ENCODE results near the gene ETFA.

- TF ChIP-seq ZNF23 (tag by site-specific recombination; IDR thresholded peaks at IDR 0.05; ENCODE audit: borderline replicate concordance) (no peak), ZSCAN30 (tag by site-specific recombination; IDR thresholded peaks at IDR 0.05) (no peak), ZFP37 (tag by site-specific recombination; IDR thresholded peaks at IDR 0.05) (no peak), REST (tag by site-specific recombination; IDR thresholded peaks at IDR 0.05) (no peak), GLI2 (tag by site-specific recombination; IDR thresholded peaks at IDR 0.05; ENCODE audit: borderline replicate concordance, low read depth) (no peak), HOXA7 (CRISPR knock-in tag; IDR thresholded peaks at IDR 0.05; ENCODE audit: borderline replicate concordance) (no peak), KLF16 (tag by site-specific recombination; IDR thresholded peaks at IDR 0.05) (no peak), ATF2 (tag by site-specific recombination; IDR thresholded peaks at IDR 0.05; ENCODE audit: low read depth) (no peak)
- TF ChIP-seq, protein P1, sequence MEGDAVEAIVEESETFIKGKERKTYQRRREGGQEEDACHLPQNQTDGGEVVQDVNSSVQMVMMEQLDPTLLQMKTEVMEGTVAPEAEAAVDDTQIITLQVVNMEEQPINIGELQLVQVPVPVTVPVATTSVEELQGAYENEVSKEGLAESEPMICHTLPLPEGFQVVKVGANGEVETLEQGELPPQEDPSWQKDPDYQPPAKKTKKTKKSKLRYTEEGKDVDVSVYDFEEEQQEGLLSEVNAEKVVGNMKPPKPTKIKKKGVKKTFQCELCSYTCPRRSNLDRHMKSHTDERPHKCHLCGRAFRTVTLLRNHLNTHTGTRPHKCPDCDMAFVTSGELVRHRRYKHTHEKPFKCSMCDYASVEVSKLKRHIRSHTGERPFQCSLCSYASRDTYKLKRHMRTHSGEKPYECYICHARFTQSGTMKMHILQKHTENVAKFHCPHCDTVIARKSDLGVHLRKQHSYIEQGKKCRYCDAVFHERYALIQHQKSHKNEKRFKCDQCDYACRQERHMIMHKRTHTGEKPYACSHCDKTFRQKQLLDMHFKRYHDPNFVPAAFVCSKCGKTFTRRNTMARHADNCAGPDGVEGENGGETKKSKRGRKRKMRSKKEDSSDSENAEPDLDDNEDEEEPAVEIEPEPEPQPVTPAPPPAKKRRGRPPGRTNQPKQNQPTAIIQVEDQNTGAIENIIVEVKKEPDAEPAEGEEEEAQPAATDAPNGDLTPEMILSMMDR (tag by site-specific recombination; IDR thresholded peaks at IDR 0.05) = no peak
- TF ChIP-seq, protein P2, sequence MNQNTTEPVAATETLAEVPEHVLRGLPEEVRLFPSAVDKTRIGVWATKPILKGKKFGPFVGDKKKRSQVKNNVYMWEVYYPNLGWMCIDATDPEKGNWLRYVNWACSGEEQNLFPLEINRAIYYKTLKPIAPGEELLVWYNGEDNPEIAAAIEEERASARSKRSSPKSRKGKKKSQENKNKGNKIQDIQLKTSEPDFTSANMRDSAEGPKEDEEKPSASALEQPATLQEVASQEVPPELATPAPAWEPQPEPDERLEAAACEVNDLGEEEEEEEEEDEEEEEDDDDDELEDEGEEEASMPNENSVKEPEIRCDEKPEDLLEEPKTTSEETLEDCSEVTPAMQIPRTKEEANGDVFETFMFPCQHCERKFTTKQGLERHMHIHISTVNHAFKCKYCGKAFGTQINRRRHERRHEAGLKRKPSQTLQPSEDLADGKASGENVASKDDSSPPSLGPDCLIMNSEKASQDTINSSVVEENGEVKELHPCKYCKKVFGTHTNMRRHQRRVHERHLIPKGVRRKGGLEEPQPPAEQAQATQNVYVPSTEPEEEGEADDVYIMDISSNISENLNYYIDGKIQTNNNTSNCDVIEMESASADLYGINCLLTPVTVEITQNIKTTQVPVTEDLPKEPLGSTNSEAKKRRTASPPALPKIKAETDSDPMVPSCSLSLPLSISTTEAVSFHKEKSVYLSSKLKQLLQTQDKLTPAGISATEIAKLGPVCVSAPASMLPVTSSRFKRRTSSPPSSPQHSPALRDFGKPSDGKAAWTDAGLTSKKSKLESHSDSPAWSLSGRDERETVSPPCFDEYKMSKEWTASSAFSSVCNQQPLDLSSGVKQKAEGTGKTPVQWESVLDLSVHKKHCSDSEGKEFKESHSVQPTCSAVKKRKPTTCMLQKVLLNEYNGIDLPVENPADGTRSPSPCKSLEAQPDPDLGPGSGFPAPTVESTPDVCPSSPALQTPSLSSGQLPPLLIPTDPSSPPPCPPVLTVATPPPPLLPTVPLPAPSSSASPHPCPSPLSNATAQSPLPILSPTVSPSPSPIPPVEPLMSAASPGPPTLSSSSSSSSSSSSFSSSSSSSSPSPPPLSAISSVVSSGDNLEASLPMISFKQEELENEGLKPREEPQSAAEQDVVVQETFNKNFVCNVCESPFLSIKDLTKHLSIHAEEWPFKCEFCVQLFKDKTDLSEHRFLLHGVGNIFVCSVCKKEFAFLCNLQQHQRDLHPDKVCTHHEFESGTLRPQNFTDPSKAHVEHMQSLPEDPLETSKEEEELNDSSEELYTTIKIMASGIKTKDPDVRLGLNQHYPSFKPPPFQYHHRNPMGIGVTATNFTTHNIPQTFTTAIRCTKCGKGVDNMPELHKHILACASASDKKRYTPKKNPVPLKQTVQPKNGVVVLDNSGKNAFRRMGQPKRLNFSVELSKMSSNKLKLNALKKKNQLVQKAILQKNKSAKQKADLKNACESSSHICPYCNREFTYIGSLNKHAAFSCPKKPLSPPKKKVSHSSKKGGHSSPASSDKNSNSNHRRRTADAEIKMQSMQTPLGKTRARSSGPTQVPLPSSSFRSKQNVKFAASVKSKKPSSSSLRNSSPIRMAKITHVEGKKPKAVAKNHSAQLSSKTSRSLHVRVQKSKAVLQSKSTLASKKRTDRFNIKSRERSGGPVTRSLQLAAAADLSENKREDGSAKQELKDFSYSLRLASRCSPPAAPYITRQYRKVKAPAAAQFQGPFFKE (tag by site-specific recombination; IDR thresholded peaks at IDR 0.05; ENCODE audit: borderline replicate concordance) = no peak
These were observed 106.3 kb downstream of the ETFA start for GRCh38 chr15:76204916-76205460.

All from HEK293 (cell line).